KOPT-K1 (cell line): ENCODE measurements around the gene MACROD2.

ENCODE experiments used
- H3K27ac ChIP-seq: fragments of 200-600 bp; sonication (generic); 2 replicates; pipeline ENCODE4 v1.5.1; 2016; ENCODE audit warnings: antibody characterized with exemption, mild to moderate bottlenecking, low read depth, low read length; ENCODE audit not compliant: poor library complexity, severe bottlenecking
- H3K36me3 ChIP-seq: fragments of 200-600 bp; sonication (generic); 2 replicates; pipeline ENCODE4 v1.5.1; 2017; ENCODE audit warnings: antibody characterized with exemption, mild to moderate bottlenecking, low read length, moderate library complexity; ENCODE audit not compliant: insufficient read depth
- H3K9me3 ChIP-seq: fragments of 200-600 bp; sonication (generic); 2 replicates; pipeline ENCODE4 v1.5.1; 2017; ENCODE audit warnings: antibody characterized with exemption, low read length, mild to moderate bottlenecking; ENCODE audit not compliant: insufficient read depth, poor library complexity, severe bottlenecking

Gene MACROD2

GRCh38 chr20:15610787-15611186, 1615.5 kb downstream of the MACROD2 start:
- H3K27ac ChIP-seq: no peak overlapping the region
- H3K36me3 ChIP-seq: no peaks in the 10 kb centered on the region
- no peaks in the 10 kb centered on the region for H3K9me3 ChIP-seq

- H3K9me3 ChIP-seq: no peaks in the 10 kb centered on the region
- no peaks in the 10 kb centered on the region for H3K36me3 ChIP-seq
- no peak overlapping the region for H3K27ac ChIP-seq
These were observed 1616.2 kb downstream of the MACROD2 start for GRCh38 chr20:15611541-15611940.

DNA sequence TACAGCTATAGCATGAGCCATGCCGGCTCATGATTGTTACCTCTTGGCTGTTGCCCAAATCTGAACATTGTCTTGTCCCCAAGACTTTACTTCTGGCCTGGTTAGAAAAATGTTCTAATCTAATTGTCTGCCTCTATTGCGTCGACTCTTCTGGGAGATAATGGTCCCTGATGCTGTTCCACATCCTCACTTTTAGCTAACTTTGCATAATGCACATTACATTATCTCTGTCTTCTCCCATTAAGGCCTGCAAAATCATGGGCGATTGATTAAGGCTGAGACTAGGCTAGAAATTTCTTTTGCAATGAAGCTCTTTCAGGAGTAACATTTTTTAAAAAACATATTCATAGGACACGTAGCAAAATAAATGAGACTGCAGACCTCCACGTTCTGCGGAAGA, 1616.9 kb downstream of the MACROD2 start:
- Histone ChIP-seq H3K27ac (no peak overlapping the region), H3K36me3 (no peaks in the 10 kb centered on the region), H3K9me3 (no peaks in the 10 kb centered on the region)

GRCh38 chr20:15612769-15613168, 1617.5 kb downstream of the MACROD2 start:
- H3K36me3 ChIP-seq: no peaks in the 10 kb centered on the region
- no peaks in the 10 kb centered on the region for H3K9me3 ChIP-seq
- H3K27ac ChIP-seq: no peak overlapping the region

DNA sequence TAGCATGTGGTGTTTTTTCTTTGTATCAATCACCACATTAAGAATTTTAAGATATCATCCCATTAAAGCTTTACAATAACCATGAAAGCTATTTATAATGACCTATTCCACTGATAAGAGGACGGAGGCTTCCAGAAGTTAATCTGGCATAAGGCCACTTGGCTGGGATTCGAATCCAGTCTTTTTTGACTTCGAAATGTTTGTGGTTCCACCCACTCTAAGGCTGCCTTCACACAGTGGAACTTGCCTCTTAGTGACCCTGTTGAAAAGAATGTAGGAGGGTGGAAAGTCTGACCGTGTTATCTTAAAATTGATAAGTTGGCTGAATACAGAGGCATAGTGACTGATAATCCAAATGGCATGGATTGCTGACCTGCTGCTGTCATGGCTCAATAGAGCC, 1618.2 kb downstream of the MACROD2 start:
- H3K9me3 ChIP-seq: no peaks in the 10 kb centered on the region
- no peak overlapping the region for H3K27ac ChIP-seq
- H3K36me3 ChIP-seq: no peaks in the 10 kb centered on the region

GRCh38 chr20:15616626-15617025, 1621.3 kb downstream of the MACROD2 start:
- Histone ChIP-seq H3K27ac (no peak overlapping the region), H3K36me3 (no peaks in the 10 kb centered on the region), H3K9me3 (no peaks in the 10 kb centered on the region)

GRCh38 chr20:15618110-15618509, 1622.8 kb downstream of the MACROD2 start:
- Histone ChIP-seq H3K9me3 (no peaks in the 10 kb centered on the region), H3K36me3 (no peaks in the 10 kb centered on the region), H3K27ac (no peak overlapping the region)

DNA sequence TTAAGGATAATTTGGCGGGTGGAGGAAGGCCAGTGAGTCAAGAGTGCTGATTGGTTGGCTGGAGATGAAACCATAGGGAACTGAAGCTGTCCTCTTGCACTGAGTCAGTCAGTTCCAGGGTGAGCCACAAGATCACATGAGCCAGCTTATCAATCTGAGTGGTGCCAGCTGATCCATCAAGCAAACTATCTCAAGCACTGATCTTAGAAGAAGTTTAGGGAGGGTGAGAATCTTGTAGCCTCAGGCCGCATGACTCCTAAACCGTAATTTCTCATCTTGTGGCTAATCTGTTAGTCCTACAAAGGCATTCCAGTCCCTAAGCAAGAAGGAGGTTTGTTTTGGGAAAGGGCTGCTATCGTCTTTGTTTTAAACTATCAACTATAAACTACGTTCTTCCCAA, 1623.6 kb downstream of the MACROD2 start:
- Histone ChIP-seq H3K9me3 (no peaks in the 10 kb centered on the region), H3K27ac (no peak overlapping the region), H3K36me3 (no peaks in the 10 kb centered on the region)

- no peaks in the 10 kb centered on the region for H3K9me3 ChIP-seq
- no peak overlapping the region for H3K27ac ChIP-seq
- H3K36me3 ChIP-seq: no peaks in the 10 kb centered on the region
These were observed 1624.0 kb downstream of the MACROD2 start for GRCh38 chr20:15619341-15619740.

DNA sequence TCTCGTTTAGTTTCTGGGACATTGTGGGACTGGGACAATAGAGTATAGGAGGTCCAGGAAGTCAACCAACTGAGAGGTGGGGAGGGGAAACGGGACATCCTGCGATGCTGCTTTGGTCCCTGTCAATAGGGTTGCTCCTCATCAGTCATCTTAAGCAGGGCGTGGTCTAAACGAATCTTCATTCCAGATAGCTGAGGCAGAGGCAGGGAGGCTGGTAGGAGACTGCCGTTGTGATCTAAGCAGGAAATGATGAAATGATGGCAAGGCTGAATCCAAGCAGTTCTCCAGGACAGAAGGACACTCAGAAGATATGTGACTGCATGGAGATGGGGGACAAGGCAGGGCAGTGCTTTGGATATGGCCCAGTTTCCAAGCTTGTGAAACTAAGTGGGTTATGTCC, 1624.5 kb downstream of the MACROD2 start:
- Histone ChIP-seq H3K27ac (no peak overlapping the region), H3K9me3 (no peaks in the 10 kb centered on the region), H3K36me3 (no peaks in the 10 kb centered on the region)

GRCh38 chr20:15622368-15622767, 1627.1 kb downstream of the MACROD2 start:
- Histone ChIP-seq H3K36me3 (no peaks in the 10 kb centered on the region), H3K9me3 (no peaks in the 10 kb centered on the region), H3K27ac (no peak overlapping the region)

DNA sequence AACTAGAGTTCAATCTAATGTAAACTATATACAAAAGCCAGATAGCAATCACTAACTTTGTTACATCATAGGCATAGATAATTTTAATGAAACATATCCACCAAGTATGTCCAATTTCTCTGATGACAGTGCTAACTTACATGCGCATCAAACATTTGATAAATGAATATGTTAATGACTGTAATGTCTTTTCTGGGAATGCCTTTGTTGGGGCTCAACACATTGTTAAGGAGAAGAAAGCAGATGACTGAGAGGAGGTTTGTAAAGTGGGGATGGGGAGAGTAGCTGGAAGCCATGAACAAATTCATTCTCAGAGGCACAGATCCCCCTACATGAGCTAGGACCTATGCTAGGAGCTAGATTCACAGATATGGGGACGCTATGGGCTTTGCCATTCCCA, 1627.9 kb downstream of the MACROD2 start:
- no peaks in the 10 kb centered on the region for H3K9me3 ChIP-seq
- H3K27ac ChIP-seq: no peak overlapping the region

DNA sequence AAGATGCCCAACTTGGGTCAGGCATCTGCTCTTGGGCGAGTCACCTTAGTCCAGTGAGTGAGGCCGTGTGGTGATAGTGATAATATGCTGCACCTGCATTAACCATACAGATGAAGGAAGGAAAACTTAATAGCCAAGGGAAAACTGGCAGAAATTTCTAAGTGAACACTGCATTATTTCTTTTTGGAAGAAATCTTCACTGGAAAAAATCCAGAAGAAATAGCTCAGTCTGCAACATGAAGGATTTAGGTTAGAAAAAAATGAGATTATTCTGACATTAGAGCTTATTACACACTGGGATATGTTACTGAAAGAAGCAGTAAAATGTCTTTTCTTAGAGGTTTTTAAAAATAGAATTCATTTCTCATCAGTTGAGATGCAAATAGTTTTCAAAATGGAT, 1630.7 kb downstream of the MACROD2 start:
- Histone ChIP-seq H3K9me3 (no peaks in the 10 kb centered on the region), H3K27ac (no peak overlapping the region), H3K36me3 (no peaks in the 10 kb centered on the region)

More for the DNA sequence above, 1627.9 kb downstream of the MACROD2 start:
- no peaks in the 10 kb centered on the region for H3K36me3 ChIP-seq

- Histone ChIP-seq H3K27ac (no peak overlapping the region), H3K36me3 (no peaks in the 10 kb centered on the region), H3K9me3 (no peaks in the 10 kb centered on the region)
These were observed 1631.8 kb downstream of the MACROD2 start for GRCh38 chr20:15627089-15627488.

GRCh38 chr20:15627501-15627903, 1632.2 kb downstream of the MACROD2 start:
- Histone ChIP-seq H3K9me3 (no peaks in the 10 kb centered on the region), H3K27ac (no peak overlapping the region), H3K36me3 (no peaks in the 10 kb centered on the region)

- H3K9me3 ChIP-seq: no peaks in the 10 kb centered on the region
- H3K27ac ChIP-seq: no peak overlapping the region
- H3K36me3 ChIP-seq: no peaks in the 10 kb centered on the region
These were observed 1633.6 kb downstream of the MACROD2 start for GRCh38 chr20:15628851-15629353.

DNA sequence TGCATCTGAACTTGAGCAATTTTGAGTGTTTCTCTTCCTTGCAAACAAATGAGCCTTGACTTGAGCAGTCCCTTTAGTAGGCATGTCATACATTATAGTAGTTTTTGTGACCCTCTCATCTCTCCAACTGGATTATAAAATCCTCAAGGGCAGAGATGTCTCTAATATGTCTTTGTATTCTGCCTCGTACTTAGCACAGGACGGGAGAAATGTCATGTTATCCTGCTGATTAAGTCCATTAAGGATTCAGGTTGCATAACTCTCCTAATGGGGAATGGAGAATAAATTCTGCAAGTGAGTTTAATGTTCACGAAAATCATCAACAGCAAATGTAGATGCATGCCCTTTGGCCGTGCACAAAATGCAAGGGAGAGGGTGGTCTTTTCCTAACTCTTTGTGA, 1635.0 kb downstream of the MACROD2 start:
- no peaks in the 10 kb centered on the region for H3K36me3 ChIP-seq
- no peak overlapping the region for H3K27ac ChIP-seq
- no peaks in the 10 kb centered on the region for H3K9me3 ChIP-seq
